ENCODE results near the gene DEPDC1.

The DEPDC1 gene

GRCh38 chr1:68496680-68497357, at the start of gene DEPDC1:
Gene DEPDC1, minus strand, starts transcription at chr1:68497082. Its CDS starts 83 bp downstream, at chr1:68496999.
- H3K27ac ChIP-seq: peak within 1 kb of the TSS; percentile 38

GRCh38 chr1:68544651-68545050, 47.8 kb upstream of the DEPDC1 start:
- Histone ChIP-seq H3K27ac (no peak overlapping the region), H3K36me3 (replicated peaks) (no peaks in the 10 kb centered on the region), H3K27me3 (replicated peaks) (no peaks in the 10 kb centered on the region), H3K4me3 (ENCODE audit: low read depth, low read length) (no peak overlapping the region)
- DNase-seq: no peak
- no peak for TF ChIP-seq CTCF (IDR thresholded peaks at IDR 0.05; ENCODE audit: low read depth, low read length, missing control alignments)
- in situ Hi-C loops (cut with HindIII; ENCODE audit: low pct_ligation_motif_present, low sequenced_read_pairs): no loop called here

More at GRCh38 chr1:68496680-68497357, at the start of gene DEPDC1:
- Histone ChIP-seq H3K4me3 (ENCODE audit: low read depth, low read length) (peak within 1 kb of the TSS; percentile 99), H3K27me3 (replicated peaks) (no peaks in the 10 kb centered on the region), H3K36me3 (replicated peaks) (no peaks in the 10 kb centered on the region)
- in situ Hi-C loops (cut with HindIII; ENCODE audit: low pct_ligation_motif_present, low sequenced_read_pairs): no loop called here
- no peak for TF ChIP-seq CTCF (IDR thresholded peaks at IDR 0.05; ENCODE audit: low read depth, low read length, missing control alignments)
- peak; percentile 96 for DNase-seq

DNA sequence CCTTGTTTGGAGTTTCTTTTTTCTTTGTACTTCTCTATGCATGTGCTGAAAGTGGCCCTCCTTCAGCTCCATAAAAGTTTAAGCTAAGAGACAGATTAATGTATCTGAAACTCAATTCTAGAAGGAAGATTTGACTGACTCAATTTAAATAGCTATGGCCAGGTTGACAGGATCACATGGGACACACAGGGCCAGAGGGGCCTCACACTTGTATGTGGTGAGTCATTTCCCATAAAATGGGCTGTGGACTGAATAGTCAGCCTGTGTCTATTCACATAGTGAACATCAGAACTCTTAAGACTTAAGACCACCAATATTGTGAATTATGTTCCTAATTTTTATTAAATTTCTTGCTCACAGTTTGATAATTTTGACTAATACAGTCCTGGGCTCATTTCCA, 45.7 kb upstream of the DEPDC1 start:
- H3K36me3 ChIP-seq (replicated peaks): no peaks in the 10 kb centered on the region

GRCh38 chr1:68538941-68539340, 42.1 kb upstream of the DEPDC1 start:
- H3K27ac ChIP-seq: no peak overlapping the region
- in situ Hi-C loops (cut with HindIII; ENCODE audit: low pct_ligation_motif_present, low sequenced_read_pairs): no loop called here
- no peak overlapping the region for H3K4me3 ChIP-seq (ENCODE audit: low read depth, low read length)
- TF ChIP-seq CTCF (IDR thresholded peaks at IDR 0.05; ENCODE audit: low read depth, low read length, missing control alignments): no peak
- no peaks in the 10 kb centered on the region for H3K36me3 ChIP-seq (replicated peaks)
- H3K27me3 ChIP-seq (replicated peaks): no peaks in the 10 kb centered on the region
- DNase-seq: no peak

More for the DNA sequence above, 45.7 kb upstream of the DEPDC1 start:
- Histone ChIP-seq H3K4me3 (ENCODE audit: low read depth, low read length) (no peak overlapping the region), H3K27me3 (replicated peaks) (no peaks in the 10 kb centered on the region), H3K27ac (no peak overlapping the region)
- in situ Hi-C loops (cut with HindIII; ENCODE audit: low pct_ligation_motif_present, low sequenced_read_pairs): no loop called here
- DNase-seq: peak; percentile 20
- TF ChIP-seq CTCF (IDR thresholded peaks at IDR 0.05; ENCODE audit: low read depth, low read length, missing control alignments): no peak

DNA sequence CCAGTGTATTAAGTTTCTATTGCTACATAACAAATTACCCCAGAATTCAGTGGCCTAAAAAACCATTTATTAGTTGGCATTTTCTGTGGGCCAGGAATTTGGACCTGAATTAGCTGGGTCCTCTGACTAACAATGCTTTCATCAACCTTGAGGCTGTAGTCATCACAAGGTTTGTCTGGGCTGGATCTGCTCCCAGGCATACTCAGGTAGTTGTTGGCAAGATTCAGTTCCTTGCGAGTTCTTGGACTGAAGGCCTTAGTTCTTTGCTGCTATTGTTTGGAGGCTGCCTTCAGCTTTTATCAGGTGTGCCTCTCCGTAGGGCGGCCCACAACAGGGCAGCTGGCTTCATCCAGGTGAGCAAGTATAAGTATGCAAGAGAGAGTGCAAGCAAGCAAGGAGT, 31.4 kb upstream of the DEPDC1 start:
- Histone ChIP-seq H3K36me3 (replicated peaks) (no peaks in the 10 kb centered on the region), H3K27ac (no peak overlapping the region), H3K4me3 (ENCODE audit: low read depth, low read length) (no peak overlapping the region), H3K27me3 (replicated peaks) (no peaks in the 10 kb centered on the region)
- DNase-seq: no peak
- TF ChIP-seq CTCF (IDR thresholded peaks at IDR 0.05; ENCODE audit: low read depth, low read length, missing control alignments): no peak
- in situ Hi-C loops (cut with HindIII; ENCODE audit: low pct_ligation_motif_present, low sequenced_read_pairs): no loop called here

DNA sequence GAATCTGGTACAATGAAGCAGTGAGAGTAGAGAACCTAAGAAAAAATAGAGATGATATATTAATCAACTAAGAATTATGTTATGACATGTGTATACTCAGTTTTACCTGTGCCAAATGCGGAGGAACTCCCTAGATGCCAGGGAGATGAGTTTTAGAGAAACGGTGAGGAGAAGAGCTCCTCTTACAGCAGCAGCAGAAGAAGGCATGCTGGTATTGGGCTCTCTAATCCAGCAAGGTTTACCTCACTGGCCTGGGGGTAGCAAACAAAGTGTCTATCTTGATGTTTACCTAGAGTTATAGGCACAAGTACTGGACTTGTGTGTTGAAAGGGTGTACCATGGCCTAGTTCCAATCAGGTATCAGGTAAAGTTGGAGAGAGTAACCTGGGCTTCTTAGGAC, 28.9 kb upstream of the DEPDC1 start:
- Histone ChIP-seq H3K27ac (no peak overlapping the region), H3K4me3 (ENCODE audit: low read depth, low read length) (no peak overlapping the region), H3K36me3 (replicated peaks) (no peaks in the 10 kb centered on the region), H3K27me3 (replicated peaks) (no peaks in the 10 kb centered on the region)
- in situ Hi-C loops (cut with HindIII; ENCODE audit: low pct_ligation_motif_present, low sequenced_read_pairs): no loop called here
- no peak for TF ChIP-seq CTCF (IDR thresholded peaks at IDR 0.05; ENCODE audit: low read depth, low read length, missing control alignments)
- DNase-seq: no peak
